K562 (cell line): ENCODE data around the gene C1orf146. TPM values are rescaled to one million over a fixed set of nuclear protein-coding genes. Genes with fewer than 3 reads are reported as not detected.
"Not testable (repeated sequence)": the region's sequence is repeated elsewhere in the genome, so short reads cannot be mapped to it uniquely, and the experiment has no call there.

Source experiments
- ATAC-seq: fragments of 200-7000 bp; cut with Tn5 transposase; 3 replicates; pipeline ENCODE4 v1.9.1; 2020; ENCODE audit warnings: moderate library complexity
- BruUV-seq: library from RNA; stranded (reverse); fragments of 400-500 nt; replicated peaks from 2 replicates; lab custom pipeline; 2021; lab: Mats Ljungman, UMichigan
- CTCF ChIA-PET: fragments of 300-600 bp; formaldehyde crosslinking; extraction: SDS; loops from one replicate; lab custom pipeline; 2021; ENCODE audit warnings: low intra/inter-chr PET ratio; lab: Yijun Ruan, JAX
- POLR2A ChIA-PET: fragments of 300-600, 350-650 bp; sonication (Branson Sonifier 250); formaldehyde crosslinking; extraction: SDS; loops from one replicate; lab custom pipeline; 2021; ENCODE audit warnings: antibody characterized with exemption, inconsistent platforms; lab: Yijun Ruan, JAX
- DNase-seq, 4 experiments: peaks; one replicate each; pipeline versions ENCODE4 v3.0.0 to v3.0.0-alpha.2; 2011 to 2018; ENCODE audit warnings: low spot score in 3 of 4, mixed read lengths in 3 of 4; ENCODE audit errors: extremely low read depth in 1 of 4
- FAIRE-seq: peaks from 2 replicates; lab custom pipeline; 2011; peaks lifted over from hg19 to GRCh38; lab: Jason Lieb, UNC
- H2AFZ ChIP-seq: 2 replicates; pipeline ENCODE4 v1.6.0; 2011; ENCODE audit warnings: low read depth, low read length, control low read depth, inconsistent platforms
- H3K27ac ChIP-seq: fragments of 200-600 bp; 3 replicates; pipeline ENCODE4 v1.8.0; 2011; ENCODE audit warnings: low read depth, mild to moderate bottlenecking, control low read depth, inconsistent platforms, low read length, moderate library complexity, mixed read lengths; ENCODE audit errors: extremely low read depth
- H3K27me3 ChIP-seq, 2 experiments: fragments of 300-600 bp in 1 of 2; 2 replicates in 1 of 2; 3 replicates in 1 of 2; pipeline versions ENCODE4 v1.6.0 to v1.8.0; 2011; ENCODE audit warnings: inconsistent platforms in 2 of 2, low read length in 2 of 2, mild to moderate bottlenecking in 1 of 2, mixed read lengths in 1 of 2, moderate library complexity in 1 of 2; ENCODE audit not compliant: control insufficient read depth in 2 of 2, insufficient read depth in 2 of 2
- H3K36me3 ChIP-seq: fragments of 300-600 bp; 3 replicates; pipeline ENCODE4 v1.8.0; 2011; ENCODE audit warnings: mild to moderate bottlenecking, low read length, inconsistent platforms; ENCODE audit not compliant: control insufficient read depth, insufficient read depth
- H3K4me1 ChIP-seq, 2 experiments: fragments of 200-600 bp in 1 of 2; replicated peaks in 1 of 2; 2 replicates in 1 of 2; 3 replicates in 1 of 2; pipeline versions ENCODE4 v1.5.1 to v1.8.0; 2011; ENCODE audit warnings: inconsistent platforms in 2 of 2, low read length in 2 of 2, mild to moderate bottlenecking in 1 of 2, mixed read lengths in 1 of 2, moderate library complexity in 1 of 2; ENCODE audit not compliant: control insufficient read depth in 2 of 2, insufficient read depth in 2 of 2
- H3K4me2 ChIP-seq: 2 replicates; pipeline ENCODE4 v1.6.1; 2011; ENCODE audit warnings: low read length, control low read depth, inconsistent platforms, mixed read lengths; ENCODE audit not compliant: insufficient read depth
- H3K4me3 ChIP-seq: fragments of 200-600 bp; sonication (generic), shearing (Covaris generic); 2 replicates; pipeline ENCODE4 v1.5.1; 2016; ENCODE audit warnings: control low read depth, inconsistent platforms
- H3K79me2 ChIP-seq: fragments of 200-600 bp; 3 replicates; pipeline ENCODE4 v1.8.0; 2011; ENCODE audit warnings: low read length, inconsistent platforms; ENCODE audit not compliant: control insufficient read depth, insufficient read depth
- H3K9ac ChIP-seq, 2 experiments: 2 replicates each; pipeline versions ENCODE4 v1.6.0 to v1.6.1; 2011; ENCODE audit warnings: low read depth in 2 of 2, low read length in 2 of 2, control low read depth in 1 of 2, inconsistent platforms in 1 of 2, mild to moderate bottlenecking in 1 of 2, mixed read lengths in 1 of 2; ENCODE audit not compliant: insufficient read depth in 1 of 2
- H3K9me1 ChIP-seq: one replicate; pipeline ENCODE4 v1.6.0; 2011; ENCODE audit warnings: inconsistent platforms, mild to moderate bottlenecking, low read length, moderate library complexity; ENCODE audit not compliant: control insufficient read depth, insufficient read depth
- H3K9me3 ChIP-seq: replicated peaks from 2 replicates; pipeline ENCODE4 v1.5.1; 2011; ENCODE audit warnings: low read depth, low read length, inconsistent platforms; ENCODE audit not compliant: control insufficient read depth, insufficient read depth
- H4K20me1 ChIP-seq: replicated peaks from 2 replicates; pipeline ENCODE4 v1.6.1; 2011; ENCODE audit warnings: low read length, inconsistent platforms, mixed read lengths; ENCODE audit not compliant: control insufficient read depth, insufficient read depth
- SMAD2 ChIP-seq: fragments of 150-350 bp; IDR thresholded peaks from 2 replicates; pipeline ENCODE4 v1.6.1; 2014; ENCODE audit warnings: low read depth, mild to moderate bottlenecking, low read length
- ZNF444 ChIP-seq: fragments of 250-450 bp; sonication (Bioruptor Pico); IDR thresholded peaks from 2 replicates; pipeline ENCODE4 v1.4.0; 2020; ENCODE audit warnings: mild to moderate bottlenecking, moderate library complexity
- WGBS: fragments of 100-300 bp; shearing (Covaris generic); methylation state at CpG from one replicate; pipeline ENCODE4 v1.1.6; 2016; ENCODE audit warnings: low coverage, mixed read lengths; ENCODE audit not compliant: insufficient coverage; ENCODE audit errors: missing lambda C conversion rate; 5-methylcytosine and 5-hydroxymethylcytosine counted together
- in situ Hi-C: fragments of 300-500 bp; cut with MboI; formaldehyde crosslinking; loops from 4 replicates; pipeline ENCODE4 v1.15.0; 2018; ENCODE audit warnings: inconsistent platforms, mixed read lengths
- intact Hi-C: fragments of 100-400 bp; cut with micrococcal nuclease; formaldehyde crosslinking; loops from 2 replicates; pipeline ENCODE4 v1.14.2; 2022
- polyA plus RNA-seq, 8 experiments: library from polyadenylated mRNA; depleted of rRNA in 4 of 8; stranded (reverse) in 5 of 8; unstranded in 3 of 8; fragments of >200 nt; fragmentation: Nextera tagmentation in 2 of 8; fragmentation: Illumina TruSeq in 1 of 8; extraction: Ambion mirVana in 2 of 8; extraction: Trizol in 1 of 8; gene quantifications; 2 replicates each; pipeline versions ENCODE4 v1.2.1 to v1.2.3, GENCODE V29; 2011 to 2014; ENCODE audit warnings: inconsistent platforms in 1 of 8, missing spikeins in 1 of 8
- total RNA-seq, 7 experiments: library from RNA; depleted of rRNA in 6 of 7; stranded (reverse); fragments of >200 nt in 6 of 7; fragmentation: Illumina TruSeq in 2 of 7; extraction: Trizol in 2 of 7; gene quantifications; 2 replicates each; pipeline versions ENCODE4 v1.2.1 to v1.2.3, GENCODE V29; 2011 to 2021; ENCODE audit warnings: low replicate concordance in 1 of 7

The C1orf146 gene
- total and polyA plus RNA-seq, 9 of the 15 experiments (the other 6 are each of a cell fraction or from before 2014, with no cell fraction given) = 0.10 TPM; not detected in 8

- Histone ChIP-seq H3K4me3 (no peak overlapping the region), H4K20me1 (no peaks in the 10 kb centered on the region), H3K27ac (no peak overlapping the region), H3K36me3 (peaks cover 41% of the 10 kb centered on the region), H3K79me2 (no peaks in the 10 kb centered on the region), H3K4me1 (no peaks in the 10 kb centered on the region), H3K9ac (no peak overlapping the region), H3K9me3 (no peaks in the 10 kb centered on the region), H3K27me3 (no peaks in the 10 kb centered on the region), H3K9me1 (no peaks in the 10 kb centered on the region), H2AFZ (no peak overlapping the region), H3K4me2 (no peak overlapping the region)
- BruUV-seq = no TSS peak
- in situ Hi-C loops = no loop called here
- no peak for TF ChIP-seq SMAD2
- TF ChIP-seq ZNF444 (CRISPR knock-in tag) = no peak
- no peak for ATAC-seq
- WGBS = 91% methylated on average over 4 of the region's 4 CpGs
- CTCF ChIA-PET = no interaction called here
- DNase-seq = no peak
- FAIRE-seq = no peak
- intact Hi-C loops = no loop called here
- POLR2A ChIA-PET = no interaction called here
Observed at GRCh38 chr1:92277105-92277723, 59.5 kb downstream of the C1orf146 start.

GRCh38 chr1:92279781-92280180 lies 62.1 kb downstream of the C1orf146 start:
- H3K4me1 ChIP-seq, H3K9ac ChIP-seq, BruUV-seq, H3K9me1 ChIP-seq, in situ Hi-C loops, CTCF ChIA-PET, H3K27me3 ChIP-seq, DNase-seq, intact Hi-C loops, H3K4me3 ChIP-seq, ATAC-seq, FAIRE-seq, H3K79me2 ChIP-seq, H4K20me1 ChIP-seq, H3K9me3 ChIP-seq, H3K4me2 ChIP-seq, H3K27ac ChIP-seq, POLR2A ChIA-PET, H2AFZ ChIP-seq: not testable (repeated sequence)
- WGBS = over 99% methylated on average over 15 of the region's 15 CpGs
- H3K36me3 ChIP-seq = peaks cover 26% of the 10 kb centered on the region; the same call in 2 of the 3 replicates
